NCI-H2227 (cell line): ENCODE measurements around the gene BTK.
"Not testable (repeated sequence)": the region's sequence is repeated elsewhere in the genome, so short reads cannot be mapped to it uniquely, and the experiment has no call there.

Source experiments
- DNase-seq: peaks from one replicate; lab custom pipeline; 2025; ENCODE audit not compliant: unreplicated experiment; lab: John Stamatoyannopoulos, UW

The BTK gene

DNA sequence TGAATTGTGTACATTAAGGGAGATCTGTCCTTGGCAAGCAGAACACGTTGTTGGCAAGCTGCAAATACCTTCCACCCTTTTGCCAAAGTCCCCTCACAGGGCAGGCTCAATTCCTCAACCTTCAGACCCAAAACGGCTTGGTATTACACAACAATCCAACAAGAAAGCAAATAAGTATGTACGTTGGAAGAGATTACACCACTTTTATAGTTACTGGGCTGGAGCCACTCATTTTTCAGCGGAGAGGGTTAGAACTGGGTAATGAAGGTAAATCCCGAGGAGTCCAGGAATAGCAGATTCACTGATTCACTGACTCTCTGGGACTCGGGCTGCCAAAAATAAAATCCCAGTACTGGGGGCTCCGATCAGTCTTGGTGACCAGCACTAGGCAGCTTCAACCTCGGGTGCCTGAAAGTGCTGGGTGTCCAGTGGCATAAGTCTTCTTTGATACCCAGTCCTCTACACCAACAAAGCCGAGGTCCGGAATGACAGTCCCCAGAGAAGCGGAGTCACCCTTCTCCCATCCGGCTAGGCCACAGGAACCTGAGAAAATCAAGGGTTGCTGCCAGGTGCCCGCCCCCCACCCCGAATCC lies 38.0 kb downstream of the BTK start:
- DNase-seq: no peak

GRCh38 chrX:101337776-101338271 lies 48.2 kb downstream of the BTK start:
- no peak for DNase-seq

DNA sequence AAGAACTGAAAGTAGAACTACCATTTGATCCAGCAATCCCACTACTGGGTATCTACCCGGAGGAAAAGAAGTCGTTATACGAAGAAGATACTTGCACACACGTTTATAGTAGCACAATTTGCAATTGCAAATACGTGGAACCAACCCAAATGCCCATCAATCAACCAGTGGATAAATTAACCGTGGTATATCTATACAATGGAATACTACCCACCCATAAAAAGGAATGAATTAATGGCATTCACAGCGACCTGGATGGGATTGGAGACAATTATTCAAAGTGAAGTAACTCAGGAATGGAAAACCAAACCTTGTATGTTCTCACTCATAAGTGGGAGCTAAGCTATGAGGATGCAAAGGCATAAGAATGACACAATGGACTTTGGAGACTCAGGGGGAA lies 51.7 kb downstream of the BTK start:
- not testable (repeated sequence) for DNase-seq

GRCh38 chrX:101326600-101326999 lies 59.4 kb downstream of the BTK start:
- DNase-seq: not testable (repeated sequence)

GRCh38 chrX:101303790-101304189 lies 82.2 kb downstream of the BTK start:
- no peak for DNase-seq
